Ovary (tissue), 3 donors: Measurements from ENCODE around the gene WBP2.

Experiments
- CTCF ChIP-seq, 3 donors: fragments of 450-650 bp in 2 of 3; fragments of 200-600 bp in 1 of 3; IDR thresholded peaks; one replicate each; pipeline versions ENCODE4 v1.5.1 to v1.8.0; 2016 to 2022; ENCODE audit warnings: antibody characterized with exemption in 3 of 3, mild to moderate bottlenecking in 1 of 3
- EP300 ChIP-seq: sonication (generic); formaldehyde crosslinking; IDR thresholded peaks from one replicate; pipeline ENCODE4 v1.6.1; 2017; ENCODE audit warnings: antibody characterized with exemption
- POLR2A ChIP-seq: fragments of 450-650 bp; IDR thresholded peaks from one replicate; pipeline ENCODE4 v1.6.1; 2017; ENCODE audit warnings: antibody characterized with exemption, mild to moderate bottlenecking, moderate library complexity
- donor health status: DM: no; HTN: no; CAD: no.

DNA sequence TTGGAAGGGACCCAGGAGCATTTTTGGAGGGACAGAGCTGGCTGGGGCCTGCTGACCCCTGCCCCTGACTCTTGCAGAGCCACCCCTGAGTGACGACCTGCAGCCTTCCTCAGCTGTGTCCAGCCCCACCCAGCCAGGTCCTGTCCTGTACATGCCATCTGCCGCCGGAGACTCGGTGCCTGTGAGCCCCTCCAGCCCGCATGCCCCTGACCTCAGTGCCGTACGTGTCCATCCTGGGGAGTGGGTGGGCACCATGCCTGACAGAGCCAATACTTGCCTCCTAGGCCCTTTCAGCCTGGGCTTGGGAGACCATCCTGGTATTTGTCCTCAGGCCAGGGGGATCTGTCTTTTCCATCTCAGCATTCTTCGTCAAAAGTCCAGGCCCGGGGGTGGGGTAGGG is 38.4 kb downstream of the WBP2 start:
- TF ChIP-seq POLR2A (no peak), CTCF (IDR thresholded peaks at IDR 0.05) (no peak), EP300 (no peak)
